Mesothelial cell of epicardium (in vitro differentiated cells): ENCODE data around the gene CXCL16. TPM values are rescaled to one million over a fixed set of nuclear protein-coding genes. Genes with fewer than 3 reads are reported as not detected.
A peak's percentile ranks its signal among the peaks of the same experiment; 100 is the strongest.
"Not testable (repeated sequence)": the region's sequence is repeated elsewhere in the genome, so short reads cannot be mapped to it uniquely, and the experiment has no call there.

Experiments
- DNase-seq, 2 experiments: peaks; one replicate each; pipeline ENCODE4 v3.0.0; 2021; ENCODE audit warnings: low spot score in 2 of 2; ENCODE audit not compliant: unreplicated experiment in 2 of 2
- H3K27ac Mint-ChIP-seq: 2 replicates; pipeline ENCODE4 v1.8.0; 2021; ENCODE audit warnings: mixed read lengths
- H3K27me3 Mint-ChIP-seq: 2 replicates; pipeline ENCODE4 v1.8.0; 2021; ENCODE audit warnings: low read depth, mixed read lengths
- H3K36me3 Mint-ChIP-seq: 2 replicates; pipeline ENCODE4 v1.8.0; 2021; ENCODE audit warnings: mixed read lengths
- H3K4me1 Mint-ChIP-seq: 2 replicates; pipeline ENCODE4 v1.8.0; 2021; ENCODE audit warnings: mixed read lengths
- H3K4me3 Mint-ChIP-seq: 2 replicates; pipeline ENCODE4 v1.8.0; 2021; ENCODE audit warnings: mild to moderate bottlenecking, moderate library complexity, mixed read lengths
- H3K9me3 Mint-ChIP-seq: 2 replicates; pipeline ENCODE4 v1.8.0; 2021; ENCODE audit warnings: mixed read lengths
- CTCF ChIP-seq: fragments of 200-600 bp; sonication (generic); IDR thresholded peaks from one replicate; pipeline ENCODE4 v1.5.0; 2021; ENCODE audit warnings: antibody characterized with exemption; ENCODE audit not compliant: unreplicated experiment
- total RNA-seq: library from RNA; stranded (reverse); gene quantifications from 3 replicates; pipeline ENCODE4 v1.2.1, GENCODE V29; 2021

The CXCL16 gene
- total RNA-seq, 1 donor from 2014 or later, result 8.1 TPM

DNA sequence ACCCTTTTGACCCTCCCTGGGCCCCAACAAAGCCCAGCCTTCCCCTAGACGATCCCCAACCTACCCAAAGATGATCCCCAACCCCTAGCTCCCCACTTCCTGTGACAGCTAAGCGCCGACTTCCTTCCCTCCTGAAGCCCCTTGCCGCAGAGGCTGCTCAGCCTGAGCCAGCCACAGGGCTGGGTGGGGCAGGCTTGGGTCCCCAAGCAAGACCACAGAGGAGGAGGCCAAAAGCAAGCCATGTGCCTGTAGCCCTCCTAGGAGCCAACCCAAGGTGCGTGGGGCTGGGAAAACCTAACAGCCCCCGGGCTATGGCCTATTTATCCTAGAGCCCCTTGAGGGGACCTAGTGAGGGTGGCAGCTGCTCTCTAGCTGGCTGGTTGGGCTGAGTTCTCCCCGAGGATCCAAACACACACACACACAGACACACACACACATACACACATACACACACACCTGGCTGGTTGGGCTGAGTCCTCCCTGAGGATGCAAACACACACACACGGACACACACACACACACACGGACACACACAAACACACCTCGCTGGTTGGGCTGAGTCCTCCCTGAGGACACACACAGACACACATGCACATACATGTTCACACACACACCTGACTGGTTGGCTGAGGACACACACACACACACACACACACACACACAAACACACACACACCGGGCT, 24.5 kb downstream of the CXCL16 start:
- H3K9me3 Mint-ChIP-seq, result no peaks in the 10 kb centered on the region
- H3K36me3 Mint-ChIP-seq, result peaks cover 13% of the 10 kb centered on the region
- TF ChIP-seq CTCF, result no peak
- H3K4me1 Mint-ChIP-seq, result peaks cover 11% of the 10 kb centered on the region
- DNase-seq, result no peak
- H3K4me3 Mint-ChIP-seq, result no peak overlapping the region
- H3K27me3 Mint-ChIP-seq, result no peaks in the 10 kb centered on the region
- no peak overlapping the region for H3K27ac Mint-ChIP-seq

GRCh38 chr17:4714340-4715062, 25.2 kb downstream of the CXCL16 start:
- not testable (repeated sequence) for H3K27ac Mint-ChIP-seq, H3K9me3 Mint-ChIP-seq, DNase-seq, H3K27me3 Mint-ChIP-seq, H3K4me3 Mint-ChIP-seq
- H3K36me3 Mint-ChIP-seq, result peaks cover 10% of the 10 kb centered on the region
- H3K4me1 Mint-ChIP-seq, result peaks cover 12% of the 10 kb centered on the region

DNA sequence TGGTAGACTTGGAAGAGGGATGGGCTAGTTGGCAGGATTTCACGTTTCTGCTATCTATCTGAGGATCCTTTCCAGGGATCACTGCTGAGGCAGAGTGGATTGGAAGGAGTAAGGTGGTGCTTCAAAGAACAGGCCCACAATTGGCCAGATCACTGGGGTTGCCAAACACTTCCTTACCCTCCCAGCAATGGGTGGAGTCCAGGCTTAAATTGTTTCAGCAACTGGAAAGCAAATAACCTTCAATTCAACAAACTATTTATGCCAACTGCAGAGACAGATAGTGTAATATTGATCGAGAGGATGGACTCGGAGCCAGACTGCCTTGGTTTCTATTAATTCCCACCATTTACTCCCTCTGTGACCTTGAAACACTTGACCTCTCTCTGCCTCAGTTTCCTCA, 27.2 kb downstream of the CXCL16 start:
- Mint-ChIP-seq H3K27ac (no peak overlapping the region), H3K4me3 (no peak overlapping the region), H3K9me3 (no peaks in the 10 kb centered on the region), H3K27me3 (no peaks in the 10 kb centered on the region), H3K4me1 (peaks cover 11% of the 10 kb centered on the region), H3K36me3 (peaks cover 3% of the 10 kb centered on the region)
- TF ChIP-seq CTCF, result no peak
- DNase-seq, result no peak

DNA sequence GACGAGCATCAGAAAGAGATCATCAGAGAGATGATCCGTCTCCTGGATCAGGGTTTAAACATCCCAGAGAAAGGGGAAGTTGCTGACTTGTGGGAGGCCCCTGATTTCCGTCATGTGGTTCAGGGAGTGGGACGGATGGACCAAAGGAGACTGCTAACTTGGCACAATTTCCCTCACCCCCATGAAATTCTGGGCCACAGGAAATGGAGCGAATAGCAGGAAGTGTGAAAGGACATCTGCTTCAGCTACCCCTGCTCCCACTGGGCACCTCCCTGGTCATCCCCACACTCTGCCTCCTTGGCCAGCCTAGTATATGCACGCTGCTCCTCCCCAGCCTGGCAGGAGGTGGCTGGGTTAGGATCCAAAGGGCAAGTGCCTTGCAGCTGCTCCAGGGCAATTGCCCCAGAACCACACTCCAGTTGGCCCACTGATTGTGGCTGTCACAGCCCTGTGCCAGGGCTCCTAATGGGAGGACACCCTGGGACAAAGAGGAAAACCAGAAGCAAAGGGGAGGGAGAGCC, 28.0 kb downstream of the CXCL16 start:
- DNase-seq, result no peak
- Mint-ChIP-seq H3K4me3 (peak overlapping the region; percentile 65), H3K4me1 (peaks cover 11% of the 10 kb centered on the region), H3K36me3 (no peaks in the 10 kb centered on the region), H3K27ac (no peak overlapping the region), H3K27me3 (no peaks in the 10 kb centered on the region), H3K9me3 (no peaks in the 10 kb centered on the region)
- TF ChIP-seq CTCF, result no peak

- Mint-ChIP-seq H3K27me3 (no peaks in the 10 kb centered on the region), H3K27ac (peak overlapping the region; percentile 95)
Observed at GRCh38 chr17:4710693-4711634, 28.8 kb downstream of the CXCL16 start.

More at GRCh38 chr17:4710693-4711634, 28.8 kb downstream of the CXCL16 start:
- no peak for TF ChIP-seq CTCF
- Mint-ChIP-seq H3K4me3 (peak overlapping the region; percentile 65), H3K36me3 (no peaks in the 10 kb centered on the region), H3K9me3 (no peaks in the 10 kb centered on the region), H3K4me1 (peaks cover 11% of the 10 kb centered on the region)
- DNase-seq, result no peak
